NCI-H226 (cell line): ENCODE measurements around the gene SLC25A23.
"Not testable (repeated sequence)": the region's sequence is repeated elsewhere in the genome, so short reads cannot be mapped to it uniquely, and the experiment has no call there.

Experiments used
- DNase-seq: peaks from one replicate; pipeline ENCODE4 v3.0.0-alpha.2; 2015

SLC25A23 gene

GRCh38 chr19:6423499-6424194 is 35.9 kb downstream of the SLC25A23 start:
- DNase-seq = peak; percentile 32

- no peak for DNase-seq
Measured at GRCh38 chr19:6421075-6422014, 38.2 kb downstream of the SLC25A23 start.

DNA sequence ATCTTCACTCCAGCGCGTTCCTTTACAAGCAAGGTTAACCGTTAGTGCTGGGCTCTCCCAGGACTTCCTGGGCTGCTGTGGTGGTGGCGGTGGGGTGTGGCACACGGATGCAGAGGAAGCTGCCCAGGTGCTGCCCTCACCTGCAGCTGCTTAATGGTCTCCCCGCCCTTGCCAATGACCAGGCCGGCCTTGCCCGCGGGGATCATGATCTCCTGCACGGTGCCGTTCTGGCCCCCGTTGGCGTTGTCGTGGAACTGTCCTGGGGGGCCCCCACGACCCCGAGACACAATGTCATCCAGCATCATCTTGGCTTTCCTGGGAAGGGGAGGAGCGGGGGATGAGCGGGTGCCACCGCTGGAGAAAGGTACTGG is 41.0 kb downstream of the SLC25A23 start:
- DNase-seq = no peak

- DNase-seq = peak; percentile 32
Measured at GRCh38 chr19:6417713-6418561, 41.7 kb downstream of the SLC25A23 start.

- no peak for DNase-seq
Measured at GRCh38 chr19:6416658-6417405, 42.8 kb downstream of the SLC25A23 start.

DNA sequence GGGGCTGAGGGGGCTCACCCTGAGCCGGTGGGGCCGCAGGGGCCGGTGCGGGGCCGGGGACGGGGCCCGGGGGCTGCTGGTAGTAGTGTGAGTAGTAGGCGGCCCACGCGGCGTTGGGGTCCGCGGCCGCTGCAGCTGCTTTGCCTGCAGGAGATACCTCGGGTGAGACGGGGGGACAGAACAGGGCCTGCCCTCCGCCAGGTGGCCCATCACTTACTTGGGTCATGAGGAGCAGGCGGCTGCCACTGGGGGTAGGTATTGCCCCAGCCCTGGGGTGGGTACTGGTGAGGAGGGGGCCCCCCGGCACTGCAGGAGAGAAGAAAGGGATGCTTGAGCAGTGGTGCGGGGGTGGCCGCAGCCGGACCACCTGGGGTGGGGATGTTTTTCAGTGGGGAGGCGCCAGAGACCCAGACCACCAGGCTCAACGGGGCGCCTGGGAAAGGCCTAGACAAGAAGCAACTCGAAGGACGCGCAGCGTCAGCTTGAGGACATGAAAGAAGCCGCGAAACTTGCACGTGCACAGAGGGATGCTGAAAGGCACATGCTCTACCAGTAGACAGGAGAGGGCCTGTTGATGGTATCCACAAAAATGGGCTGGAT is 43.9 kb downstream of the SLC25A23 start:
- DNase-seq = no peak

GRCh38 chr19:6414793-6415590 is 44.6 kb downstream of the SLC25A23 start:
- DNase-seq = no peak

DNA sequence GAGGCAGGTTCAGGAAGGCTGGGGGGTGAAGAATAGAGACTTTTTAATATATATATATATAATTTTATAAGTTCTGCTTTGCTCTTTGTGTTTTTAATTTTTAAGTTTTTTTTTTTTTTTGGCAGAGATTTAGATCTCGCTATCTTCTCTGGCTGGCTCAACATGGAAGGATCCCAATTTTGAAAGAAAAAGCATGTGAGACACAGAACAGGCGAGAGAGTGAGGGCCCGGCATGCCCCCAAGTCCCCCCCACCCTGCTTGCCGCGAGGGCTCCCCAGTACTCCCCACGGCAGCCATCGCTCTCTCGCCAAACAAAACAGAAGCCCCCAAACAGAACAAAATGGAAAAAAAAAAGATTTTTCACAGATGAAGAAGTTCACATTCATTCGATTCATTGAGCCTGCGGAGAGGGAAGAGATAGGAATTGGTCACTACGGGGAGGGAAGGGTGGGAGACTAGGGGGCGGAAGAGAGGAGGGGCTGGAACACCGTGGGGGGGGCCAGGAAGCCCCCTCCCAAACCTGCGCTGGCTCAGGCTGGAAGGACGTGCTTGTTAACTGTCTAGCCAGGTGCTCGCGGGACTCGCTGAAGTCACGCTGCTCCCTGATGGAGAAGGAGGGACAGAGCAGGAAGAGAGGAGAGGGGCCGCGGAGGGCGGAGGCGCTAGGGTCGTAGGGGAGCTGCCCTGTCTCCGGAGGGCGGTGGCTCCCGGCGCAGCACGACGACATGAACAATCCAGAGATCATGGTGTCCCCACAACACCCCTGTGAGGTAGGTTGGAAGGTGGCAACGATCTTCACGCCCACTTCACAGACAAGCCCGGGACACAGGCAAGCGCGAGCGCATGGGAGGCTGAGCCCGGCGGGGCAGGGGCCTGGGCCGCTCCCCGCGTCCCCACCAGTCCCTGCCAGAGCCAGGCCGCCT is 45.6 kb downstream of the SLC25A23 start:
- DNase-seq = no peak

- no peak for DNase-seq
Measured at GRCh38 chr19:6413291-6413690, 46.3 kb downstream of the SLC25A23 start.

GRCh38 chr19:6412447-6413091 is 47.0 kb downstream of the SLC25A23 start:
- DNase-seq = no peak

DNA sequence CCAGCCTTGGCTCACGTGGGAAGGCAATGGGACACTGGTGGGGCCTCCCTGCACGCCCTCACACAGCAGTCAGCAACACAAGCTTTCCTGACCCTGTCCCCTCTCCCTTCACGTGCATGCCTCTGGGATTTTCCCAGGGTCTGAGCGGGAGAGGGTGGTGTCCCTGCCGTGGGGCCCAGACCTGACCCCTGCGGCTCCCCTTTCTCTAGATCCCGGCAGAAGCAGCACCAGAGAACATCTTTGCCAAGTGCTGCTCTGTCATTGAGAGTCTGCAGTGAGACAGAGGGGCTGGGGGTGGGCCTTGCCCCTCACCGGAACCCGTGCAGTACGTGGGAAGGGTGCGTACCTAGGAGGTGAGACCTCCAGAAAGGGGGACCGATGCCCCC is 47.5 kb downstream of the SLC25A23 start:
- DNase-seq = no peak

DNA sequence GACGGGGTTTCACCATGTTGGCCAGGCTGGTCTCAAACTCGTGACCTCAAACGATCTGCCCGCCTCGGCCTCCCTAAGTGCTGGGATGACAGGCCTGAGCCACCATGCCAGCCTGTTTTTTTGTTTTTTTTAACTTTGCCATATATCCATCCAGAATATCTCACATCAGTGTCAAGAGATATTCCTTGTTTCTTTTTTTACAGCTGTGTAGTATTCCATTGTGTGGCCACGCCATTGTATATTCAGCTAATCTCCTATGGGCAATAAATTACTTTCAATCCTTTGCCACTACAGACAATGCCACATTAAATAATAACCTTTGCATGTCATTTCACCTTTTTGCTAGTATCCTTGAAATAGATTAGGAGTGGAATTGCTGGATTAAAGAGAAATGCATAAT is 50.2 kb downstream of the SLC25A23 start:
- no peak for DNase-seq

DNA sequence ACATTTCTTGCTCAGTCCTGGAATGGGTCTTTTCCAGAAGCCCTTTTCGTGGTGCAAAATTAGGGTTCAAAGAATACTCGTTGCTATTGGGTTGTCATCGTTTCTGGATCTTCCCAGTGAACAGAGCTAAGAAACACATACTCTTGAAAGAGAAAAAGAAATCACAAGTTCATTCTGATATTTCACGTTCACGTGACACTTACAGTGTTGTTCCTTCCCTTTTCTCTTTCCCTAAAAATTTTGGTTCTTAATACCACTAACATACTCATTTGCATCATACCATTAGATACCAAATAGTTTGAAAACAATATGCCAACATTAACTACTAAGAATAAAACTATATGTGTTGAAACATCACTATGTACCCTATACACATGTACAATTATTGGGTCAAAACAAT is 53.2 kb downstream of the SLC25A23 start:
- DNase-seq = no peak

- DNase-seq = no peak
Measured at GRCh38 chr19:6402837-6403608, 56.6 kb downstream of the SLC25A23 start.

DNA sequence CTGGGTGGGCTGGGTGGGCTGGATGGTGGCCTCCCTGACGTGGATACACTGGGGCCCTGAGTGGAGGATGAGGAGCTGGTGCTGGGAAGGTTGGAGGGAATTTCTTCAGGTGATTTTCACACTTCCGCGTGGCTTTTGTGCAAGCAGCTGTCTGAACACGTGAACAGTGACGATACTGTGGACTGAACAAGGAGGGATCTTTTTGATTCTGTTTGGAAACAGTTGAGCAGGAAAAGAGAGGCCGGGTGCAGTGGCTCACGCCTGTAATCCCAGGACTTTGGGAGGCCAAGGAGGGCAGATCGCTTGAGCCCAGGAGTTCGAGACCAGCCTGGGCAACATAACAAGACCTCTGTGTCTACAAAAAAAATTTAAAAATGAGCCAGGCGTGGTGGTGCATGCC is 57.5 kb downstream of the SLC25A23 start:
- DNase-seq = no peak

DNA sequence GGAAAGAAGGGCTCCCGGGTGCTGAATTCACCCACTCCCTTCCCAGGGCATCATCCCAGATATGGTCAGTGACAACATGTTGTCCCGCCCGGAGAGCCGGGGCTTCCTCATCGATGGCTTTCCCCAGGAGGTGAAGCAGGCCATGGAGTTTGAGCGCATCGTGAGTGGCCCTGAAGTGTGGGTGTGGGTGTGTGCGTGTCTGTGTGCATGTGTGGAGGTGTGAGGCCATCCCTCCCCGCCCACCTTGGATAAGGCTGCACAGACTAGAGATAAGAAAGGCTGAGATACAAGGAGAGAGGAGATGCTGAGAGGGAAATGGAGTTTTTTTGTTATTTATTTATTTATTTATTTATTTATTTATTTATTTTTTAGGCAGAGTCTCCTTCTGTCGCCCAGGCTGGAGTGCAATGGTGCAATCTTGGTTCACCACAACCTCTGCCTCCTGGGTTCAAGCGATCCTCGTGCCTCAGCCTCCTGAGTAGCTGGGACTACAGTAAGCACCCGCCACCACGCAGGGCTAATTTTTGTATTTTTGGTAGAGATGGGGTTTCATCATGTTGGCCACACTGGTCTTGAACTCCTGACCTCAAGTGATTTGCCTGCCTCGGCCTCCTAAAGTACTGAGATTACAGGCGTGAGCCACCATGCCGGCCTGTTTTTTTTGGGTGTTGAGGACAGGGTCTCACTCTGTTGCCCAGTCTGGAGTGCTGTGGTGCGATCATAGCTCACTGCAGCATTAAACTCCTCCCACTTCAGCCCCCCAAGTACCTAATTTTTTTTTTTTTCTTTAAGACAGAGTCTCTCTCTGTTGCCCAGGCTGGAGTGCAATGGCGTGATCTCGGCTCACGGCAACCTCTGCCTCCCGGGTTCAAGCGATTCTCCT is 59.3 kb downstream of the SLC25A23 start:
- DNase-seq = not testable (repeated sequence)

GRCh38 chr19:6396305-6396704 is 63.3 kb downstream of the SLC25A23 start:
- no peak for DNase-seq

DNA sequence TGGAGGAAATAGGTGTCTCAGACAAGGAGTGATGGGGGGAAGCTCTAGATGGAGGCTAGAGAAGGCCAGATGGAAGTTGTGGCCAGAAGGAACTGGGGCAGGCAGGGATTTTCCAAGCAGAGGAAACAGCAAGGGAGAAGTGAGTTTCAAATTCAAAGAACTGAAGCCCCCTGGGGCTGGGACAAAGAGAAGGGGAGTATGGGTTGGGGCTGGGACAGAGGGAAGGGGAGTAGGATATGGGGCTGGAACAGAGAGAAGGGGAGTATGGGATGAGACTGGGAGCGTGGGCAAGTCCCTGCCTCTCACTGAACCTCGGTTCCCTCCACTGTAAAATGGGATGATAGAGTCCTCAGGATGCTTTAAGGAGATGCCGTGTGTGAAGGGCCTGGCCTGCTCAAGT is 64.8 kb downstream of the SLC25A23 start:
- DNase-seq = no peak
